HG03097 (cell line): ENCODE data around the gene RAX2.

Experiments used
- ATAC-seq: cut with Tn5 transposase; IDR thresholded peaks from one replicate; pipeline ENCODE4 v1.9.1; 2021; ENCODE audit not compliant: unreplicated experiment, low FRiP score

The RAX2 gene

DNA sequence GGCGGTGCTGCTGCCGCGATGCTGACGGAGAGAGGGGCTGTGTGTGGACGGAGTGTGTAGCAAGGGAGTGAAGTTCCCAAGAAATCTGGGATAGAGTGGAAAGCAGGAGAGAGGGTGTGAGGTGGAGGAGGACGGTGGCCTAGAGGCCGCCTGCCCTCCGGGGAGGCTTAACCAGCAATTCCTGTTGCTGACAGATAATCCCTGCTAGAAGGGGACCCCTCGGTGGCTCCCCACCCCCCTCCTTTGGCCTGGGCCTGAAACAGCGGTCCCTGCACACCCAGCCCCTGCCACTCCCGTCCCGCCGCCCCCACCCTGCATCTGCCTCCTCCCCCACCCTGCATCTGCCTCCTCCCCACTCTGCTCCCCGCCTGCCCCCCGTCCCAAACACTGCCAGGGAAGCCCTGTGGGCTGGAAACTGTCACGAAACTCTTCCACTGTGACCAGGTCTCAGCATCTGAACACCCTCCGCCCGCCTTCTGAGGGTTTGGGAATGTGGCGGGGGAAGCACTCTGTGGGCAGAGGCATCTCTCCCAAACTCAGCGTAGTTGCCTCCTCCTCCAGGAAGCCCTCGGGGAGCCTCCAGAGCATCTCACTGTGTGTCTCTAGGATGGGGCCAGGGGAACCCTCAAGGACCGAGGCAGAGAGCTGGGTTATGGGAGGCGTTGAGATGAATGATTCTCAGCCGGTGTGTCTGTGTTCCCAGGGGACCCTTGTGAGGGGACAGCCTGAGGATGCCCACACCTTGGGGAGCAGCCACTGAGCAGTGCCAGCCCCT, 31.3 kb upstream of the RAX2 start:
- ATAC-seq: no peak

DNA sequence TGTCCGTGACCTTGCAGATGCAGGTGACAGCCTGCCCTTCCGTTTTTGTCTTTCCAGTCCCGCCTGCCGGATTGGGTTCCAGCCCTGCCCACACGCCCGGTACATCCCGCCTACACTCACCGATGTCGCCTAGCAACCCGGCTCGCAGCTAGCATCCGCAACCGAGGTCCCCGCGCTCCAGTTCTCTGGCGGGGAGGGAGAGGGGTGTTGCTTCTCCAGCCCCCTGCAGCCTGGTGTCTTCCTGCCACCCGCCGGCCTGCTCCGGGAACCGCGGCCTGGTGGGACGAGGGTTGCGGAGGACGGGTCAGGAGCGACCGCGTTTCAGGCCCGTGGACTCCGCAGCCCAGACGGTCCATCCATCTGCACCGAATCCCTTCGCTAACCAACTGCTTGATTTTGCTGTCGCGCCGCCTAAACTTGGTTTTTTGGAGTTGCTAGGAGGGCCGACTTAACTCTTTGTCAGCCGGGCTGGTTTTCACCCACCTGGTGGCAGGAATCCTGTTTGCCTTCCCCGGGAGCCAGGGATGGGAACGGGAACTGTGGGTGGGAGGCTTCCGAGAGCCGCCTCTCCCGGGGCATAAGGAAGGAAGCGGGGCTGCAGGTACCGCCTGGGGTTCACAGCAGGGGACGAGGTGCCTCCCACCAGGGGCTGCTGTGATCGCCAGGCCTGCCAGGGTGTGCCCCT, 29.5 kb upstream of the RAX2 start:
- ATAC-seq: no peak

DNA sequence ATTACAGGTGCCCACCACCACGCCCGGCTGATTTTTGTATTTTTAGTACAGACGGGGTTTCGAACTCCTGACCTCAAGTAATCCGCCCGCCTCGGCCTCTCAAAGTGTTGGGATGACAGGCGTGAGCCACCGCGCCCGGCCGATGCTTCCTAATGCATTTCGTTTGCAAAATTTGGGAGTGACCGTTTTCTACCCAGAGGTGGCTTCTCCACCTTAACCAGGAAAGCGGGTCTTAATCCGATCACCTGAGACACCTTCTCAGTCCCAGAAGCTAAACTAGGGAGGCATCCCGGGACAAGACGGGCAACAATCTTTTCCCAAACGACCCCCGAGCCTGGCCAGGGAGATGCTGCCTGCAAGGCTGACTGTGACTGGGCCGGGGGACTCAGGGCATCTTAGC, 29.0 kb upstream of the RAX2 start:
- no peak for ATAC-seq

DNA sequence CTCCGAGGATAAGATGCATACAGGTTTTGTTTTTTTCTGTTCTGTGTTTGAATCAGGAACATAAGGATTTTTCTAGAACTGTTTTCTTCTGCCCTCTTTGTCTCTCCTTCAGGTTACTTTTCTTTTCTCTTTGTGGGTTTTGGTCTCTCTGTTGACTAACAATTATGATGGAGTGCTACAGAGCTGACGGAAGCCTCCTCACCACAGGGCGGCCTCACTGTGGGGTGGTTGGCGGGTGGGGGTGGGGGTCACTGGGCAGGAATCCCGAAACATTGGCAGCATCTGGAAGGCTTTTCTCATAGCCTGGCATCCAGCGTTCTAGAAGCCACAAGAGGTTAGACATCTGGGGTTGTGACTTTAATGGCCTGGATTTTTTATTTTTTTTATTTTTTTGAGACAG, 26.1 kb upstream of the RAX2 start:
- no peak for ATAC-seq

DNA sequence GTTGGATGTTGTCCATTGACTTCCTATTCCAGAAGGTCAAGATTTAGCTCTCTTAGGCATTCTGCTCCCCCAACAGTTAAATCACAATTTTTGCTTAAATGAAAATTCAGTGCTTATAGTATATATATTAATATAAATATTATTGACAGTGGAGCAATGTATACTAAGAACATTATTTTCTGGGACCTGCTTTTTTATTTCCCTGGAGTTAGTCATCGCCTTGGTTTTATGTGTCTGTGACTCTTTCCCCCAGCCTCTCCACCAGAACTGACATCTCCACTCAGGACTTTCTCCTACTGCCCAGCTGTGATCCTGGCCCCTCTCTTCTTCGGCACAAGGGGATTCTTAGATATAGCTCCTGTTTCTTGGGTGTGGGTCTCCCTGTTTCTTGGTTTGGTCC, 24.3 kb upstream of the RAX2 start:
- ATAC-seq: no peak

DNA sequence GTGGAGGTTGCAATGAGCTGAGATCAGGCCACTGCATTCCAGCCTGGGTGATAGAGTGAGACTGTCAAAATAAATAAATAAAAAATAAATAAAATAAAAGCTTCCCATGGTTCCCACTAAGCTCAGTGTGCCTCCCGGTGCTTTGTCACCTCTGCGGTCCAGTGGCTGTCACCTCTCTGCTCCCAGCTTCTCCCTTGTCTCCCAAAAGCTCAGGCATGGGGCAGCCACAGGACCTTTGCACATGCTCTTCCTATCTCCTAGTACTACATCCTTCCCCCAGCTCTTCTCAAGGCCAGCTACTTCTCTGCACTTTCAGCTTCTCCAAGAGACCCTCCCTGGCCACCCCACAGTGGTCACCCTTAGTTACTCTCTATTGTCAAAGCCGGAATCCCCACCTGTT, 21.8 kb upstream of the RAX2 start:
- no peak for ATAC-seq

DNA sequence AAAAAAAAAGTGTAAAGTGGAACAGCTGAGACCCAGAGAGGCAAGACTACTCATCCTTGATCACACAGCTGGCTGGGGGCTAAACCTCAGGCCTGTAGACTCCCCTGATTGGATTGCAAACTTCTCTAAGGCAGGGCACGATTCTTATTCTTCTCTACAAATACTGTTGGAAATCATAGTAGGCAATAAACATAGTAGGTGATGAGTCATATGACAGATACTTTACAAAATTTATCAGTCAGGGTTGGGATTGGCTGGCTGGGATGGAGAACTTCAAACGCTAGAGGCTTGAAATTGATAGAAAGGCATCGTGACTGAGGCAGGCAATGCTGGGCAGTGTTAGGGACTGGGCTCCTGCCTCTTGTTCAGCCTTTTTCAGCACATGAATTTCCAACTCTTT, 20.1 kb upstream of the RAX2 start:
- no peak for ATAC-seq

DNA sequence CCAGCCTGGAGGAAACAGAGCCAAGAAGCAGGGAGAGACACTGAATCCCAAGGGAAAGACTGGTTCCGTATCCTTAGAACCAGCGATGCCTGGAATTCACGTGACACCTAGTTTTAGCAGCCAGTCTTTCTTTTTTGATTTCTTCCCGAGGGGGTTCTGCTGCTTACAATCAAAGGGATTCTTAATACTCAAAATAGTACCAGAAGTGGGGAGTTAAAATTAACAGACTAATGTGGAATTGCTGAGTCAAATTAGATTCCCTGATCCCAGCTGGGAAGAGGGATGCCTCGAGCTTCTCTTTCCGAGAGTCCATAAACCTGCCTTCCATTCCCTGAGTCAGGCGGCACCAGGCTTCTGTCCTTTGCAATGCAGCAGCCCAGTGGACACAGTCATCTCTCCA, 18.9 kb upstream of the RAX2 start:
- no peak for ATAC-seq

DNA sequence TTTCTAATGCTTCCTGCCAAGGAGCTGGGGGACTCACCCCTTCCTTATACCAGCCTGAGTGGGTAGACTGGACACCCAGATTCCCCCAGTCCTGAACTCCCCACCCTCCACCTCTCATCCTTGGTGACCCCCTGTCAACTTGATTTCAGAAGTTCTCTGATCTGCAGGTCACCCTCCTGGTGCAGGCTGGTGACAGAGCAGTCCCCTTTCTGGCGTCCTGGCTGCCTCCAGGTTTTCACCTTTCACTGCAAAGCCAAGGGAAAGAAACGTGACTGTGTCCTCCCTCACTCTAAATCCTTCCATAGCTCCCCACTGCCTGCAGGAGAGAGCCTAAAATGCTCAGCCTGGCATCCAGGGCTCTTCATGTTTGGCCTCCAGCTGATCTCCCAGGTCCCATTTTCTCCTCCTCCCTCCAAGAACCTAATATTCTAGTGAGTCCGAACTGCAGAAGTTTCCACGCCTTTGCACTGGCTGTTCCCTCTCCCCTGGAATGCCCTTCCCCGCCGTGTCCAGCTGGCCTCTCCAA, 18.2 kb upstream of the RAX2 start:
- no peak for ATAC-seq

DNA sequence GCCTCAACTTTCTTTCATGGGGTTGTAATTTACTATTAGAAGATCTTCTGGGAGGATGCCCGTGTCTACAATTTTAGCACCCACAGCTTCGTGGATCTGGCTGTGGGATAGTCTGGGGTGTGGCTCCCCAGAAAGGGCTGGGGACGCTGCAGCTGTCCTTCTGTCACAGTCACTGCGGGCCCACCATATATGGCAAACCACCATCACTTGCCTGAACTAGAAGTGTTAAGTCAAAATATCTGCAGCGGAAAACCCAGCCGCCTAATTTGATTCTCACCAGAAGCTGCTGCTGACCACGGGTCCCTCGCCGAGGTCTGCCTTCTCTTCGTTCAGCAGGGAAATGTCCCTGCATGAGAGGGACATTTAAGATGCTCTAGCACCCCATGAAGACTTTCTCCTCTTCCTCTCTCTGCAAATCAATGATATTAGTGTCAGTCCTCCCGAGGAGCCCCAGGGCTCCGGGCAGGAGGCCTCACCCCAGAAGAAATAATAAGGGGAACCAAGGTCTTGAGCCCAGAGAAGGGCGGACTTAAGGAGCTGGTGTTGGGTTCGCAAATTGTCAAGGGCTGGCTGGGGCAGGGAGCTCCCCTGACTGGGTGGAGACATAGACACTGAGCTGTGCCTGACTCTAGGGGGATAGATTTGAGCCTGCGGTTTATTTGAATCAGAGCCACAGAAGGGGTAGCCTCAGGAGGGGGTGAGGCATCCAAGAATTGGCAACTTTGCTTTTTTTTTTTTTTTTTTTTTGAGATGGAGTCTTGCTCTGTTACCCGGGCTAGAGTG, 17.2 kb upstream of the RAX2 start:
- ATAC-seq: no peak

DNA sequence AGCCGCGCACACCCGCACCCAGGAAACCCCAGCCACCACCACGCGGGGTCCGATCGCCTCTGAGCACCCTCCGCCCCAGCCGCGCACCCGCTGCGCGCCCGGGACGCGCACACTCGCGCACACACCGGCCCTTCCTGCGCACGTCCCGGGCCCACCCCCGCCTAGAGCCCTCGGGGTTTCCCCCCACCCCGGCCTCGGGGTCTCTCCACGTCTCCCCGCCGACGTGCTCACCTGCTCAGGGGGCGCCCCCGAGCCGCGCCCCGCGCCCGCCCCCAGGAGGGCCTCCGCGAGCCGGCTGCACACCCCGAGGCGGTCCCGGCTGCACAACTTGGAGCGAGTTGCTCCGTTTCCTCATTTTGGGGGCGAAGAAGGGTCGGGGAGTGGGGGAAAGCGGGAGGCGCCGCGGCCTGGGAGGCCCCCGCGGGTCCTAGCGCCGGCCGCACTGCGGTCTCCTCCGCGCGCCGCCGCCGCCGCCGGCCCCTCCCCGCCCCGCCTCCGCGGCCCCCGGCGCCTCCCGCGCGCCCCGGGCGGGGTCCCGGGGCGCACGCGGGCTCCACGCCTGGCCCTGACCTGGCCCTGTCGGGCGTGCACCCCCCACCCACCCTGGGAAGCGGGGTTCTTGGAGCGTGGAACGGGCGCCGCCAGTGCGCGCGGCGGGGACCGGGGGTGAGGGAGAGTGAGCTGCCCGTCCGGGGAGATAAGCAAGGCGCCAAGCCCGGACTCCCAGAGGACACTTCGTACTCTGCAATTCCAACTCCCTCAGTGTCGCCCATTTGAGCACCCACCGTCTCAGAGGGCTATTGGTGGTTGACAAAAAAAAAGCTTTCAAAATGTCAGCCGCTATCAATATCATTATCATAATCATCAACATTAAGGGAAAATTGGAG, 14.2 kb upstream of the RAX2 start, which contains the start of gene MATK:
TSS of gene MATK (minus strand) at position 444 of the 887 bp plus-strand sequence. CDS start 1,246 bp downstream, outside the sequence.
- ATAC-seq: no peak

DNA sequence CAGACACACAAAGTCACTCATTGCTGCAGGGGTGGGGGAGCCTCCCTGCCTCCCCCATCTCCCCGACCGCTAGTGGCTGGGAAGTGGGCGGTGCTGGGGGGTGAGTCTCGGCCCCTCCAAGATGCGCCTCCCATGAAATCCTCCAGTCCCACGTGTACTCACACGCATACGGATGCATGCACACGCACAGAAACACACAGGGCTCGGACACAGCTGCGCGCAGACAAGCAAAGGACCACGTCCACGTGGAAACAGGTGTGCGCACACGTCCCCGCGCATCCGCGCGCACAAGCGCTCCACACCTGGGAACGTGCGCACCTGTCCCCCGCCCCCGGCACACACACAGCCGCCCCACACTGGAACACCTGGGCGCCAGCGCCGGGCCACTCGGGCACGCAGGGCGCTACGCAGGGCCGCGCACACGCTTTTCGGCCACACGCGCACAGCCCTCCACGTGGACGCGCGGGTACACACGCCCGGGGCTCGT, 13.5 kb upstream of the RAX2 start:
- ATAC-seq: no peak

DNA sequence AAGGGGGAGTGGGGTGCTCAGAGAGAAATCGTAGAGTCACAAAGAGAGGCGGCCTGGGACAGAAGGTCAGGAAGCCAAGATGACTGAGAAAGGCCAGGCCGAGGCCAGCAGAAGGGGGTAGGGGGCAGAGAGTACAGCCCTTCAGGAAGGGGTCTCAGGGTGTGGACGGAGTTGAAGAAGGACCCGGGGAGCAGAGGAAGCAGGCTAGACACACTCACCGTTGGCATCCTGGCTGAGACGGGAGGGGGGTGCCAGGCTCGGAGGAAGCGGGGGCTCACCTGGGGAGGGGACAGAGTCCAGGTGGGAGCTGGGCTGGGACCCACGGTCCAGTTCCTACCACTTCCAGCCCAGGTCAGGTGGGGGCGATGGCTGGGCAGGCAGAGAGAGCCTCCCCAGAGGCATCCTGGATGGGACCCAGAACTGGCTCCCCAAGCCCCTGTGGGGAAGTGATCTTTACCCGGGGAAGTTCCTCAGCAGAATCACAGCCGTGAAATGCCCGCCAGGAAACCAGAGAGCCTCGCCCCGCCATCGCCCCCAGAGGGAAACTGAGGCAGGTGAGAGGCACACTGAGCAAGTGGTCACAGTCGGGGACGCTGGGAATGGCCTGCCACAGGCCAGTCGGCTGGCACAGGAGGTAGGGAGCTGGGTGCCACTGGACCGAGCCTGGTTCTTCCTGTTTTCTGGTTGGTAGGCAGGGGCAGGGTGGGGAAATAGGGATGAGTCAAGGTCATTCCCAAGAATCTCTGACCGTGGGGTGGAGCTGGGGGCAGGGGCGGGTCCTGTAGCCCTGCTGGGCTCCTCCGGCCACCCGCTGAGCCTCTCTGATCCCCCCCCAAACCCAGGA, 12.8 kb upstream of the RAX2 start:
- ATAC-seq: no peak

DNA sequence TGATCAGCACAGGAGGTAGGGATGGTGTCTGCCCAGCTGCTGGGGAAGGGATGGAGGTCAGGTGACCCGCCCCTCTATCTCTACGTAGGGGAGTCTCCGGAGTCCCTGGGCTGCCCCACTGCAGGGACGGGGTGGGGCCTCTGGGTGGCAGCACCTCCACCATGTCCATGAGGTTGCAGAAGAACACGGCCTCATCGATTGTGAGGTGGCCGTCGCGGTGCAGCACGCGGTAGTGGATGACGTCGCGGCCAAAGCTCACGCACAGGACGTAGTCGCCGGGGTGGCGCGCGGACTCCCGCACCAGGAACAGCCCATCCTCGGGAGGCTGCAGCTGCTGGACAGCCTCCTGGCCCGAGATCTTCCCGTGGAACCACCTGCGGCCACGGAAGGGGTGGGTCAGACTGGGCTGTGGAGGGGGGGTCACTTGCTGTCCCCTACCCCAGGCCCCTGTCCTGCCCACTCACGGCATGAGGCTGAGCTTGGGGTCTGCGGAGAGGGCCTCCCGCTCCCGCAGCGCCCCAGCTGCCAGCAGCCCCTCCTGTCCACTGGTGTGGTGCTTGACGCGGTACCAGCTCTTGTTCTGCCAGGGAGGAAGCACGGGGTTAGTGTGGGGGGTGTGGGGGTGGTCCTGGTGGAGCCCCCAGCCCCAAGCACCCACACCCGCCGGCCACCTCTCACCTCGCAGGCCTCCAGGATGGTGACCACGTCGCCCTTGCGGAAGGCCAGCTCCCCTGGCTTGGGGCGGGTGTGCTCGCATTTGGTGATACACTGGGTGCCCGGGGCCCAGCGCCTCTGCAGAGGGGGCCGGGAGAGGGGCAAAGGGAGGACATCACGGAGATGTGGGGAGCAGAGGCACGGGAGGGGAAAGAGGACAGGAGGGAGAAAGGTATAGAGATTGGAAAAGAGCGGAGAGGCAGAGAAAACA, 11.9 kb upstream of the RAX2 start:
- no peak for ATAC-seq

DNA sequence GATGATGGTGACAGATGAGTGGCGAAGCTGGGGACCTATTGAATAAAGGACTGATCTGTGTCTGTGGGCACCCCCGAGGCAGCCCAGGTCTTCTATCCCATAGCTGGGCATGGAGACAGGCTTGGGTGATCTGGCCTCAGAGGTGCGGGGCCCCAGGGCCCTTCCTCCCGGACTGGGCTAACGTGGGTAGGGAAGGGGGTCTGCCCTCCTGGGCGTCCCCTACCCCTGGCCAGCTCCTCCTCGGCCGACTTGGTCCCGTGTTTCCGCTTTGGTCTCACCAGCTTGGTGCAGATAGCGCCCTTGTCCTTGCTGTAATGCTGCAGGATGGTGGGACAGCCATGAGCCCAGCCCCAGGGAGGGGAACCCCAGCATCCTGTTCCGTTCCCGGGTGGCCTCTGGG, 10.9 kb upstream of the RAX2 start:
- no peak for ATAC-seq

DNA sequence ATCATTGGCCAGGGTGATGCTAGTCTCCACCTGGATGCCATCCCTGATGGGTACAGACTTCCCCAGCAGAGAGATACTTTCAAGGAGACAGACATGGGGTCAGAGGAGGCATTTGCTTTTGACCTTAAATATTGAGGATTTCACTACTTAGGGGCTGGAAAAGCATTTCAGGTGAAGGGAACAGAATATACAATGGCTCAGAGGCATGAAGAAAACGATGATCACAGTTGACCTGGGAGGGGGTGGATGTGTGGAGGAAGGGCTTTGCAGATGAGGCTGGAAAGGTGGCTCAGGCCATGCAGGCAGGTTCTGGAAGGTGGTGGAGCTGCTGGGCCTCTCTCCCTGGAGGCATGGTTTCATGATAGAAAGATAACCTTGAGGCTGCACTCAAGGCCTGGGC, 10.3 kb upstream of the RAX2 start:
- ATAC-seq: no peak

DNA sequence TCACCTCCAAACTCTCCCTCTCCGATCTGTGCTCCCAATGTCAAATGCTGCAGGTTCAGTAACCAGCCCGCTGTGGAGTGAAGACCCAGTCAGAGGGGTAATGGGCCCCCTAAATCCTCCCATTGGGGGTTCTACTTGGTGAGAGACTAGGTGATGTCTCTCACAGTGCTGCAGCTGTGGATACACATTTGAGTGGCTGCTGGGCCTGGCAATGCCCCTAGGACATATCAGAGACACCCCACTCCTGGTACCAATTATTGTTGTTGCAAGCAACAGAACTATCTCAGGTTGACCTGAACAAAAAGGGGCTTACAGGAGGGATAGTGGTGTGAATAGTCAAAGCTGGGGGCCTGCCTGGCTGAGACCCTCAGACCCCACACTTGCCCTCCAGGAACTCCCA, 9.6 kb upstream of the RAX2 start:
- ATAC-seq: no peak

DNA sequence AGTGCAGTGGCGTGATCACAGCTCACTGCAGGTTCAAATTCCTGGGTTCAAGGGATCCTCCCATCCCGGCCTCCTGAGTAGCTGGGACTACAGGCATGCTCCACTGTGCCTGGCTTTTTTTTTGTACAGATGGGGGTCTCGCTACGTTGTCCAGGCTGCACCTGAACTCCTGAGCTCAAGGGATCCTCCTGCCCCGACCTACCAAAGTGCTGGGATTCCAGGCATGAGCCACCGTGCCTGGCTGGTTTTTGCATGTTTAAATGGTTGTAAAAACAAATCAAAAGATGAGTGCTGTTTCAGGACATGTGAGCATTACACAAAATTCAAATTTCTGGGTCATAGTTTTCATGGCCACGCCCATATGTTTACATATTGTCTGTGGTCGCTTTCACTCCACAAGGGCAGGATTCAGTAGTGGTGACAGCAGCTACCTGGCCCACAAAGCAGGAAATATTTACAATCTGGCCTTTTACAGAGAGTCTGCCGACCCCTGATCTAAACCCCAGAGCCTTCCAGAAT, 8.8 kb upstream of the RAX2 start:
- no peak for ATAC-seq
